Endothelial cell of umbilical vein (primary cell): ENCODE data around the gene NR1D1. TPM values are rescaled to one million over a fixed set of nuclear protein-coding genes. Genes with fewer than 3 reads are reported as not detected.

Experiments used
- BruUV-seq: library from RNA; stranded (reverse); fragments of 400-500 nt; replicated peaks from 2 replicates; lab custom pipeline; 2021; lab: Mats Ljungman, UMichigan
- CTCF ChIA-PET: fragments of 300-600, 350-600 bp; sonication (Branson Sonifier 250); formaldehyde crosslinking; loops from one replicate; lab custom pipeline; 2021; ENCODE audit warnings: antibody characterized with exemption, inconsistent platforms; lab: Charles Lee
- POLR2A ChIA-PET: fragments of 300-600, 350-600 bp; sonication (Branson Sonifier 250); formaldehyde crosslinking; loops from one replicate; lab custom pipeline; 2021; ENCODE audit warnings: antibody characterized with exemption, inconsistent platforms; lab: Charles Lee
- DNase-seq: peaks from one replicate; pipeline ENCODE4 v3.0.0-alpha.2; 2011; ENCODE audit warnings: low read depth, low spot score
- FAIRE-seq: peaks from 2 replicates; lab custom pipeline; 2011; peaks lifted over from hg19 to GRCh38; lab: Jason Lieb, UNC
- H2AFZ ChIP-seq: 2 replicates; pipeline ENCODE4 v1.6.0; 2012; ENCODE audit warnings: low read depth, low read length, control low read depth, inconsistent platforms
- H3K27ac ChIP-seq: 2 replicates; pipeline ENCODE4 v1.5.1; 2011; ENCODE audit warnings: low read depth, mild to moderate bottlenecking, control low read depth, low read length, moderate library complexity; ENCODE audit not compliant: insufficient read depth
- H3K27me3 ChIP-seq, 2 experiments: 2 replicates each; pipeline versions ENCODE4 v1.6.0 to v1.6.1; 2011; ENCODE audit warnings: low read length in 2 of 2, mixed read lengths in 1 of 2; ENCODE audit not compliant: control insufficient read depth in 2 of 2, insufficient read depth in 2 of 2
- H3K36me3 ChIP-seq, 2 experiments: 2 replicates in 1 of 2; 3 replicates in 1 of 2; pipeline ENCODE4 v1.5.1; 2011; ENCODE audit warnings: low read length in 2 of 2, mild to moderate bottlenecking in 1 of 2, moderate library complexity in 1 of 2; ENCODE audit not compliant: control insufficient read depth in 2 of 2, insufficient read depth in 2 of 2; ENCODE audit errors: extremely low read depth in 1 of 2
- H3K4me1 ChIP-seq: 3 replicates; pipeline ENCODE4 v1.5.1; 2011; ENCODE audit warnings: mild to moderate bottlenecking, low read length; ENCODE audit not compliant: control insufficient read depth, insufficient read depth; ENCODE audit errors: extremely low read depth
- H3K4me2 ChIP-seq: 2 replicates; pipeline ENCODE4 v1.6.1; 2011; ENCODE audit warnings: low read length, control low read depth, mixed read lengths; ENCODE audit not compliant: insufficient read depth
- H3K4me3 ChIP-seq, 3 experiments: fragments of 200-600 bp in 1 of 3; sonication (generic), shearing (Covaris generic) in 1 of 3; replicated peaks in 1 of 3; 2 replicates each; pipeline ENCODE4 v1.5.1; 2011 to 2016; ENCODE audit warnings: control low read depth in 3 of 3, low read length in 3 of 3, mild to moderate bottlenecking in 2 of 3, inconsistent platforms in 1 of 3, low read depth in 1 of 3, moderate library complexity in 1 of 3; ENCODE audit not compliant: insufficient read depth in 1 of 3
- H3K79me2 ChIP-seq: 2 replicates; pipeline ENCODE4 v1.6.0; 2012; ENCODE audit warnings: low read length, inconsistent platforms; ENCODE audit not compliant: control insufficient read depth, insufficient read depth
- H3K9ac ChIP-seq: replicated peaks from 2 replicates; pipeline ENCODE3; 2011; ENCODE audit warnings: low read length, control low read depth; ENCODE audit not compliant: insufficient read depth; ENCODE audit errors: extremely low read depth
- H3K9me1 ChIP-seq: replicated peaks from 3 replicates; pipeline ENCODE4 v1.6.0; 2011; ENCODE audit warnings: mild to moderate bottlenecking, low read length; ENCODE audit not compliant: control insufficient read depth, insufficient read depth; ENCODE audit errors: extremely low read depth
- H3K9me3 ChIP-seq: replicated peaks from 2 replicates; pipeline ENCODE4 v1.5.1; 2012; ENCODE audit warnings: low read length, inconsistent platforms; ENCODE audit not compliant: control insufficient read depth, insufficient read depth
- H4K20me1 ChIP-seq: replicated peaks from 2 replicates; pipeline ENCODE3; 2011; ENCODE audit warnings: mild to moderate bottlenecking, low read length; ENCODE audit not compliant: control insufficient read depth, insufficient read depth; ENCODE audit errors: extremely low read depth
- EZH2 ChIP-seq: IDR thresholded peaks from 2 replicates; pipeline ENCODE4 v1.6.1; 2012; ENCODE audit warnings: borderline replicate concordance, low read depth, mild to moderate bottlenecking, moderate library complexity, low read length, inconsistent platforms; ENCODE audit not compliant: severe bottlenecking
- FOS ChIP-seq: IDR thresholded peaks from 2 replicates; pipeline ENCODE4 v1.6.1; 2011; ENCODE audit warnings: mild to moderate bottlenecking, low read length, moderate library complexity, borderline replicate concordance; ENCODE audit not compliant: insufficient read depth
- GATA2 ChIP-seq: IDR thresholded peaks from 2 replicates; pipeline ENCODE4 v1.7.0; 2011; ENCODE audit warnings: low read depth, mild to moderate bottlenecking, moderate library complexity, mixed read lengths, low read length; ENCODE audit not compliant: insufficient read length, insufficient read depth
- JUN ChIP-seq: IDR thresholded peaks from 2 replicates; pipeline ENCODE4 v1.6.1; 2011; ENCODE audit warnings: borderline replicate concordance, low read depth; ENCODE audit not compliant: insufficient read length, insufficient read depth
- MAX ChIP-seq: IDR thresholded peaks from 2 replicates; pipeline ENCODE4 v1.6.1; 2011; ENCODE audit not compliant: insufficient read depth, insufficient read length
- MYC ChIP-seq: IDR thresholded peaks from one replicate; pipeline ENCODE4 v1.6.1; 2011; ENCODE audit warnings: mild to moderate bottlenecking, low read depth, low read length
- POLR2A ChIP-seq: IDR thresholded peaks from 2 replicates; pipeline ENCODE4 v1.6.1; 2012; ENCODE audit warnings: low read depth, mild to moderate bottlenecking, control low read depth, low read length
- POLR2AphosphoS5 ChIP-seq: IDR thresholded peaks from 2 replicates; pipeline ENCODE4 v1.6.1; 2012; ENCODE audit warnings: low read depth, mild to moderate bottlenecking, control low read depth, low read length, moderate library complexity; ENCODE audit not compliant: insufficient read depth
- dilution Hi-C: fragments of 300-500 bp; cut with MboI; formaldehyde crosslinking; loops from one replicate; pipeline ENCODE4 v1.15.0; 2019; ENCODE audit warnings: low sequenced_read_pairs; ENCODE audit not compliant: extremely low pct_ligation_motif_present
- intact Hi-C: fragments of 100-400 bp; cut with micrococcal nuclease; formaldehyde crosslinking; loops from one replicate; pipeline ENCODE4 v1.10.0; 2022
- polyA plus RNA-seq, 4 experiments: library from polyadenylated mRNA; depleted of rRNA in 3 of 4; stranded (reverse) in 3 of 4; unstranded in 1 of 4; fragments of >200 nt; gene quantifications; 2 replicates each; pipeline versions ENCODE4 v1.2.1 to v1.2.3, GENCODE V29; 2011 to 2012; ENCODE audit warnings: missing spikeins in 1 of 4
- total RNA-seq: library from RNA; stranded (reverse); gene quantifications from 2 replicates; pipeline ENCODE4 v1.2.3, GENCODE V29; 2021
- TF ChIP-seq, protein P1 (sequence below), 2 donors: IDR thresholded peaks; 1 replicate in 1 of 2; 2 replicates in 1 of 2; pipeline ENCODE4 v1.5.1; 2011; ENCODE audit warnings: low read length in 2 of 2, mild to moderate bottlenecking in 2 of 2, moderate library complexity in 2 of 2, control low read depth in 1 of 2, inconsistent platforms in 1 of 2, low read depth in 1 of 2; ENCODE audit not compliant: insufficient read depth in 1 of 2; ENCODE audit errors: extremely low read depth in 1 of 2

NR1D1 gene
- total and polyA plus RNA-seq, 2 donors (not counting 3 experiments of a cell fraction or from before 2014, with no cell fraction given) = 2.5 to 5.2 TPM

DNA sequence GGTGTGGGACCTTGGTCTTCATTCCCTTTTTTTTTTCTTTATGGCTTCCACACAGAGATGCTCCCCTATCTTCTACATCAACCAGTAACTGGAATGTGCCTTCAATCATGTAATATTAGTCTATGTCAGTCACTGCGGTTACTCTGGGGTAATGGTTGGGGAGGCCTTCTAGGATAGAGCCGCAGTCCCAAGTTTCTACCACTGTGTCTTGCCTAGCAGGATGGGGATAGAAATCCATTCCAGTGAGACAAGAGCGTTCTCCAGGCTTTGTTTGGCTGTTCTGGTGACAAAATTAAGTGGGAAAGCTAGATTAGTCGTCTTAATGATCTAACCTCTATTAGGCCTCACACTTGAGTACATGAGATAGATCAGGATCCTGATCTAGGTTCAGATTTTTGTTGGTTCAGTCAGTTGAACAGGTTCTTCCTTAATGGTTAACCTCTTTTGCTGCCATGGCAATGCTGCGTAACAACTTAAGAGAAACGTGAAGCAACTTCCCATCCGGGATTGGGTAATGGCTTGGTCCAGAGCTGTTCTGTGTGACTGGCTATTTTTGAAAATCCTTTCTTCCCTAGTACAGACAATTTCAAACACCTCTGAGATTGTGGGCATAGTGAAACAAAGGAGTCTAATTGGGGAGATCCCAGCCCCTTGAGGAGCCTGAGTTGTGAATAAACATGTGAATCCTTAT is 30.1 kb upstream of the NR1D1 start:
- peaks cover 14% of the 10 kb centered on the region for H3K4me1 ChIP-seq
- BruUV-seq = no TSS peak
- no peak overlapping the region for H3K27ac ChIP-seq
- H3K9ac ChIP-seq = no peak overlapping the region
- dilution Hi-C loops (no loop called here), intact Hi-C loops (no loop called here)
- H3K4me2 ChIP-seq = no peak overlapping the region
- ChIA-PET POLR2A (no interaction called here), CTCF (no interaction called here)
- no peaks in the 10 kb centered on the region for H3K9me3 ChIP-seq
- H3K9me1 ChIP-seq = no peaks in the 10 kb centered on the region
- no peak overlapping the region for H3K4me3 ChIP-seq
- H4K20me1 ChIP-seq = peaks cover 5% of the 10 kb centered on the region
- no peak for TF ChIP-seq JUN
- TF ChIP-seq, protein P1, sequence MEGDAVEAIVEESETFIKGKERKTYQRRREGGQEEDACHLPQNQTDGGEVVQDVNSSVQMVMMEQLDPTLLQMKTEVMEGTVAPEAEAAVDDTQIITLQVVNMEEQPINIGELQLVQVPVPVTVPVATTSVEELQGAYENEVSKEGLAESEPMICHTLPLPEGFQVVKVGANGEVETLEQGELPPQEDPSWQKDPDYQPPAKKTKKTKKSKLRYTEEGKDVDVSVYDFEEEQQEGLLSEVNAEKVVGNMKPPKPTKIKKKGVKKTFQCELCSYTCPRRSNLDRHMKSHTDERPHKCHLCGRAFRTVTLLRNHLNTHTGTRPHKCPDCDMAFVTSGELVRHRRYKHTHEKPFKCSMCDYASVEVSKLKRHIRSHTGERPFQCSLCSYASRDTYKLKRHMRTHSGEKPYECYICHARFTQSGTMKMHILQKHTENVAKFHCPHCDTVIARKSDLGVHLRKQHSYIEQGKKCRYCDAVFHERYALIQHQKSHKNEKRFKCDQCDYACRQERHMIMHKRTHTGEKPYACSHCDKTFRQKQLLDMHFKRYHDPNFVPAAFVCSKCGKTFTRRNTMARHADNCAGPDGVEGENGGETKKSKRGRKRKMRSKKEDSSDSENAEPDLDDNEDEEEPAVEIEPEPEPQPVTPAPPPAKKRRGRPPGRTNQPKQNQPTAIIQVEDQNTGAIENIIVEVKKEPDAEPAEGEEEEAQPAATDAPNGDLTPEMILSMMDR (IDR thresholded peaks at IDR 0.05; ENCODE audit: extremely low read depth in 1 of 2, insufficient read depth in 1 of 2, low read depth in 1 of 2, low read length in 2 of 2) = no peak
- TF ChIP-seq MAX = no peak
- no peak for TF ChIP-seq EZH2
- no peak for TF ChIP-seq POLR2A
- TF ChIP-seq GATA2 = no peak
- no peak for TF ChIP-seq POLR2AphosphoS5
- no peak for TF ChIP-seq FOS
- no peak for TF ChIP-seq MYC
- FAIRE-seq = no peak
- H3K27me3 ChIP-seq = no peaks in the 10 kb centered on the region
- H3K36me3 ChIP-seq = peaks cover 48% of the 10 kb centered on the region in 2 experiments
- H2AFZ ChIP-seq = no peak overlapping the region
- H3K79me2 ChIP-seq = peaks cover 29% of the 10 kb centered on the region
- DNase-seq = no peak
